SK-N-MC (cell line): ENCODE results near the gene PGAP2.

Experiments used
- EZH2 ChIP-seq: fragments of 200-600 bp; sonication (generic); IDR thresholded peaks from one replicate; pipeline ENCODE4 v1.6.1; 2017; ENCODE audit warnings: antibody characterized with exemption
- FOXP2 ChIP-seq: optimal IDR thresholded peaks from 2 replicates; pipeline ENCODE3; 2011; ENCODE audit warnings: mild to moderate bottlenecking, moderate library complexity; ENCODE audit not compliant: insufficient read depth; ENCODE audit errors: extremely low read length, control extremely low read depth
- POLR2AphosphoS5 ChIP-seq: IDR thresholded peaks from 2 replicates; pipeline ENCODE4 v1.6.1; 2012; ENCODE audit warnings: mild to moderate bottlenecking, low read depth, low read length, borderline replicate concordance

- no peak for TF ChIP-seq EZH2
- TF ChIP-seq POLR2AphosphoS5 = no peak
- no peak for TF ChIP-seq FOXP2
Observed at GRCh38 chr11:3855808-3856491, 47.6 kb downstream of the PGAP2 start.
